ENCODE data around the gene KIF11. TPM values are rescaled to one million over a fixed set of nuclear protein-coding genes. Genes with fewer than 3 reads are reported as not detected.

KIF11 gene
- total and polyA plus RNA-seq, 9 of the 15 experiments (the other 6 are each of a cell fraction or from before 2014, with no cell fraction given): 11.3 to 54.4 (median 29.2) TPM

DNA sequence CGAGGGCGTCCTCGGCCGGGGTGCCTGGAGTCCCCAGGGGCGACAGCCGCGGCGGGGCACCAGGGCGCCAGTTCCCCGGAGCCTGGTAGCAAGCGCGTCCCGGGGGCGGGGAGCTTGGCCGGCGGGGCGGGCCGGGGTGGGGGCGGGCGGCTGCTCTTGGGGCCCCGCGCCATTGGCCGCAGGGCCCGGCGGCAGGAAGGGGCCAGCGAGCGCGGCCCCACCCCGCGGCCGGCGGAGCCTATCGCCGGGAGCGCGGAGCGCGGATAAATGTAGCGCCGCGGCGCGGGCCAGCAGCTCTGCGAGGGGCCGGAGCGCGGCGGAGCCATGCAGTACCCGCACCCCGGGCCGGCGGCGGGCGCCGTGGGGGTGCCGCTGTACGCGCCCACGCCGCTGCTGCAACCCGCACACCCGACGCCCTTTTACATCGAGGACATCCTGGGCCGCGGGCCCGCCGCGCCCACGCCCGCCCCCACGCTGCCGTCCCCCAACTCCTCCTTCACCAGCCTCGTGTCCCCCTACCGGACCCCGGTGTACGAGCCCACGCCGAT is 96.8 kb downstream of the KIF11 start, which contains the start of gene HHEX (continued):
- TF ChIP-seq, protein P1, sequence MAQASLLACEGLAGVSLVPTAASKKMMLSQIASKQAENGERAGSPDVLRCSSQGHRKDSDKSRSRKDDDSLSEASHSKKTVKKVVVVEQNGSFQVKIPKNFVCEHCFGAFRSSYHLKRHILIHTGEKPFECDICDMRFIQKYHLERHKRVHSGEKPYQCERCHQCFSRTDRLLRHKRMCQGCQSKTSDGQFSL (CRISPR knock-in tag; IDR thresholded peaks at IDR 0.05): no peak
- TF ChIP-seq, protein P1 (tag; IDR thresholded peaks at IDR 0.05): peak in 1 of 2 experiments; percentile 62; a peak in 1 of 4 replicates
- TF ChIP-seq TEAD2 (tag; IDR thresholded peaks at IDR 0.05) (no peak), ZBTB7A (IDR thresholded peaks at IDR 0.05; ENCODE audit: borderline replicate concordance, control insufficient read depth, low read depth, low read length) (peak; percentile 68; the same call in 1 of the 2 replicates), ILF3 (IDR thresholded peaks at IDR 0.05; ENCODE audit: borderline replicate concordance) (0 out of 2 replicates have a peak, but pooled peaks have one; percentile 45), SMARCE1 (IDR thresholded peaks at IDR 0.05) (no peak), TEAD1 (CRISPR knock-in tag; IDR thresholded peaks at IDR 0.05) (no peak), NR2C1 (IDR thresholded peaks at IDR 0.05) (no peak), NR2C1 (tag; IDR thresholded peaks at IDR 0.05) (no peak), CCNT2 (IDR thresholded peaks at IDR 0.05; ENCODE audit: borderline replicate concordance, extremely low read depth, insufficient read length, low read depth, low read length) (peak; percentile 77), RBM14 (IDR thresholded peaks at IDR 0.05; ENCODE audit: borderline replicate concordance, insufficient read depth, low read depth, low read length) (no peak), POLR2H (tag; IDR thresholded peaks at IDR 0.05; ENCODE audit: low read depth) (peak; percentile 83), ZNF324 (CRISPR knock-in tag; IDR thresholded peaks at IDR 0.05) (no peak), POLR3A (IDR thresholded peaks at IDR 0.05; ENCODE audit: borderline replicate concordance, extremely low read depth, insufficient read depth, insufficient read length) (no peak), ZZZ3 (IDR thresholded peaks at IDR 0.05) (no peak), ZNF197 (CRISPR knock-in tag; IDR thresholded peaks at IDR 0.05; ENCODE audit: low read depth) (peak; percentile 58; the same call in 1 of the 2 replicates), YBX1 (IDR thresholded peaks at IDR 0.05) (no peak), MBD2 (IDR thresholded peaks at IDR 0.05; ENCODE audit: borderline replicate concordance, low read depth) (no peak), YY1 (IDR thresholded peaks at IDR 0.05; ENCODE audit: borderline replicate concordance in 1 of 3, control insufficient read depth in 1 of 3, extremely low read depth in 1 of 3, insufficient read depth in 3 of 3, insufficient read length in 1 of 3, insufficient replicate concordance in 2 of 3, low read depth in 1 of 3, low read length in 2 of 3) (peak in 2 of 3 experiments; percentile 43 to 61), SAFB (IDR thresholded peaks at IDR 0.05; ENCODE audit: borderline replicate concordance, low read depth, low read length) (peak; percentile 75), POLR2G (IDR thresholded peaks at IDR 0.05; ENCODE audit: low read depth, low read length) (peak; percentile 93), STAG1 (CRISPR knock-in tag; IDR thresholded peaks at IDR 0.05; ENCODE audit: borderline replicate concordance) (no peak)
- TF ChIP-seq, protein P2, sequence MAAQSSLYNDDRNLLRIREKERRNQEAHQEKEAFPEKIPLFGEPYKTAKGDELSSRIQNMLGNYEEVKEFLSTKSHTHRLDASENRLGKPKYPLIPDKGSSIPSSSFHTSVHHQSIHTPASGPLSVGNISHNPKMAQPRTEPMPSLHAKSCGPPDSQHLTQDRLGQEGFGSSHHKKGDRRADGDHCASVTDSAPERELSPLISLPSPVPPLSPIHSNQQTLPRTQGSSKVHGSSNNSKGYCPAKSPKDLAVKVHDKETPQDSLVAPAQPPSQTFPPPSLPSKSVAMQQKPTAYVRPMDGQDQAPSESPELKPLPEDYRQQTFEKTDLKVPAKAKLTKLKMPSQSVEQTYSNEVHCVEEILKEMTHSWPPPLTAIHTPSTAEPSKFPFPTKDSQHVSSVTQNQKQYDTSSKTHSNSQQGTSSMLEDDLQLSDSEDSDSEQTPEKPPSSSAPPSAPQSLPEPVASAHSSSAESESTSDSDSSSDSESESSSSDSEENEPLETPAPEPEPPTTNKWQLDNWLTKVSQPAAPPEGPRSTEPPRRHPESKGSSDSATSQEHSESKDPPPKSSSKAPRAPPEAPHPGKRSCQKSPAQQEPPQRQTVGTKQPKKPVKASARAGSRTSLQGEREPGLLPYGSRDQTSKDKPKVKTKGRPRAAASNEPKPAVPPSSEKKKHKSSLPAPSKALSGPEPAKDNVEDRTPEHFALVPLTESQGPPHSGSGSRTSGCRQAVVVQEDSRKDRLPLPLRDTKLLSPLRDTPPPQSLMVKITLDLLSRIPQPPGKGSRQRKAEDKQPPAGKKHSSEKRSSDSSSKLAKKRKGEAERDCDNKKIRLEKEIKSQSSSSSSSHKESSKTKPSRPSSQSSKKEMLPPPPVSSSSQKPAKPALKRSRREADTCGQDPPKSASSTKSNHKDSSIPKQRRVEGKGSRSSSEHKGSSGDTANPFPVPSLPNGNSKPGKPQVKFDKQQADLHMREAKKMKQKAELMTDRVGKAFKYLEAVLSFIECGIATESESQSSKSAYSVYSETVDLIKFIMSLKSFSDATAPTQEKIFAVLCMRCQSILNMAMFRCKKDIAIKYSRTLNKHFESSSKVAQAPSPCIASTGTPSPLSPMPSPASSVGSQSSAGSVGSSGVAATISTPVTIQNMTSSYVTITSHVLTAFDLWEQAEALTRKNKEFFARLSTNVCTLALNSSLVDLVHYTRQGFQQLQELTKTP (IDR thresholded peaks at IDR 0.05; ENCODE audit: low read depth in 1 of 2, partially characterized antibody in 2 of 2): no peak

Data from K562 (cell line).